ENCODE measurements around the gene OSTM1.
A peak's percentile ranks its signal among the peaks of the same experiment; 100 is the strongest.

The OSTM1 gene

DNA sequence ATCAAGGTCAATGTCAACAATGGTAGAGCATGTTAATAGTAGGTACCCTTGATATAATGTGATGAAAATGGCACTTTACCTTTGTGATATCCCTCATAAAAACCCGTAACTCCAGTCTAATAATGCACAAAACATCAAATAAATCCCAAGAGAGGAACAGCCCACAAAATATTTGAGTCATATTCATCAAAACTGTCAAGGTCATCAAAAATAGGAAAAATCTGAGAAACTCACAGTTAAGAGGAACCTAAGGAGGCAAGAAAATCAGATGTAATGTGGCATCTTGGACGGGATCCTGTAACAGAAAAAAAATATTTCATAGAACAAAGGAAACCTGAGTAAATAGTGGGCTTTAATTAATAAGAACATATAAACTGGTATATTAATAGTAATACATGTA is 25.5 kb upstream of the OSTM1 start:
- no peak for DNase-seq

DNA sequence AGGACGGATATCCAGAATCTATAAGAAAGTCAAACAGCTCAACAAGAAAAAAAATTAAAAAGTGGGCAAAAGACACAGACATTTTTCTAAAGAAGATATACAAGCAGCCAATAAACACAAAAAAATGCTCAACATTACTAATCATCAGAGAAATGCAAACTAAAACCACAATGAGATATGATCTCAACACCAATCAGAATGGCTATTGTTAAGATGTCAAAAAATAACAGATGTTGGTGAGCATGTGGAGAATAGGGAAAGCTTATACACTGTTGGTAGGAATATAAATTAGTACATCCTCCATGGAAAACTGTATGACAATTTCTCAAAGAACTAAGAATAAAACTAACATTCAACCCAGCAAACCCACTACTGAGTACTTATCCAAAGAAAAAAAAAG is 23.3 kb upstream of the OSTM1 start:
- no peak for DNase-seq

DNA sequence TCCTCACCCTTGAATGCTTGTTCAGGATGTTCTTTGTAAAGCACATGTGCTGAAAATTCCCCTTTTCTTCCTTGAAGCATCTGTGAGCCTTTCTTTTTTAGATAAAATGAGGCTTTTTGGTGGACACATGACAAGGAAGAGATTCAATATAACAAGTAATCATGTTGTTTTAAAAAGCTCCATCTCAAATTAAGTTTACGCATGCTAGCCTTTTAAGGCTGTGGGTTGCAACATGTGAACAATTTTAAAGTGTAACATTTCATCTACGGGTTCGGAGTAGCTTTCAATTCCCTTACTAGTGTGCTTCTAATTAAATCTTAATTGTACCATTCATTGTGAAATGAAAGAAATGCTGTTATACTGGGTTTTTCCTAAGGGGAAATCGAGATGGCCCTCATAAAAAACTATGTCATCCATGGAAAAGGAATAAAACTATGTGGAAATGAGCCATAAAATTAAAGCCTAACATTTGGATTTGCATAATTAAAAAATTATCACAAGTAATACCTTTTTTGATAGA is 19.3 kb upstream of the OSTM1 start:
- no peak for DNase-seq

GRCh38 chr6:108091288-108091687 is 16.7 kb upstream of the OSTM1 start:
- DNase-seq = no peak

DNA sequence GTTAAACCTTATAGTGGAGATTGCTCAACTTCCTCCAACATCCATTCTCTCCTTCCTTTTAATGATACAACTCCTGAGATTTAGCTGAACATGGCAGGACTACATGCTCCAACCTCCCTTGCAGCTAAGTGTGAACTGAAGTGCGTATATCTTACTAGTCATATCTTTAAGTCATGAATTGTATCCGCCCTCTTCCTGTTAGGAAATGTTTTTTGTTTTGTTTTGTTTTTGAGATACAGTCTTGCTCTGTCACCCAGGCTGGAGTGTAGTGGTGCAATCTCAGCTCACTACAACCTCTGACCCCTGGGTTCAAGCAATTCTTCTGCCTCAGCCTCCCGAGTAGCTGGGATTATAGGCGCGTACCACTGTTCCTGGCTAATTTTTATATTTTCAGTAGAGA is 8.8 kb upstream of the OSTM1 start:
- DNase-seq = no peak

DNA sequence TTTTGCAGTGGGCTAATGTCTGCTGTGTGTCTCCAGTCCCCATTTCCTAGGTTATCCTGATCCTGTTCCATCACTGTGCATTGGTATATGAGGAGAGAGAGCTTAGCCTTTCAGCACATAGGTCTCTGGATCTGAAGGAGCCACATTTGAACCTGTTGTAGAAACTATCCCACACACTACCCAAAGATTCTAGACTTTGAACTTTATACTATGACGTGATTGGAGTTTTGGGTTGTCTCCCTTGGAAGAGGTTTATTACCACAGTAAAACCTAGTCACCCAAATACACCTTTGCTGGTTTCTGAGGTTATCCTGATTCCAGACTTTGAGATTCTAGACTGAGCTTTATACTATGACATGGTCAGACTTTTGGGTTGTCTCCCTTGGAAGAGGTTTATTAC is 8.0 kb upstream of the OSTM1 start:
- no peak for DNase-seq

- no peak for DNase-seq
These were observed 5.7 kb upstream of the OSTM1 start for GRCh38 chr6:108080010-108080780.

DNA sequence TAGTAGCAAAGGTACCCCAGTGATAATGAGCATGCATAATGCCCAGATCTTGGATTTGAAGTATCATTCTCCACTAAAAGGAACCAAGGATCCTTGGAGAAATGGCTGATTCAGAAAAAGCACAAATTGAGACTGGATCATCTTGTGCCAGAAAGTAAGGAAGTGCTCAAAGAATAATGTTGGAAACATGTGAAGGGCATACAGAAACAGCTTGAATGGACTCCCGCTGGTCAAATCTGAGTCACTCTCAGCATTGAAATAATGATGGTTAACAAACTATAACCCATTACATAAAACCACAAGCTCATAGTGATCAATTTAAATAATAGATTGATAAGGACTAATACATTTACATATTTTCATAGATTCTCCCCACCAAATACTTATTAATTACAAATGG is 3.6 kb upstream of the OSTM1 start:
- no peak for DNase-seq

- peak in 1 of 2 experiments; percentile 11 for DNase-seq
These were observed 533 bp downstream of the OSTM1 start for GRCh38 chr6:108074057-108074358.

GRCh38 chr6:108071736-108072276 is 2.7 kb downstream of the OSTM1 start:
- no peak for DNase-seq

- DNase-seq = no peak
These were observed 5.9 kb downstream of the OSTM1 start for GRCh38 chr6:108068618-108069017.

DNA sequence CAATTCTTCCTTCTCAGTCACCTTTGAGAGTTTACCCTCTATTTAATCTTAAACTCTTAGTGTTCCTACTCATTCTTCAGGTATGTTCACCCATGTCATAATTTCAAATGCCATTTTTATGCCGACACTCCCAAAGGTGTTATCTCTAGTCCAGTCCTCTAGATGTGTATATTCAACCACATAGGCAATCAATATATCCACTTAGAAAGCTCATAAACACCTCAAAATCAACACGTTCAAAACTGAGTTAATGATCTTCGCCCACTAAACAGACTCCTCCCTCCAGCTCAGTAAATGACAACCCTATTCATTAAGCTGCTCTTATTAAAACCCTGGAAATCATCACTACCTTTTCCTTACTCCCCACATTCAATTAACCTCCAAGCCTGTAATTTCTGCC is 6.4 kb downstream of the OSTM1 start:
- no peak for DNase-seq

DNA sequence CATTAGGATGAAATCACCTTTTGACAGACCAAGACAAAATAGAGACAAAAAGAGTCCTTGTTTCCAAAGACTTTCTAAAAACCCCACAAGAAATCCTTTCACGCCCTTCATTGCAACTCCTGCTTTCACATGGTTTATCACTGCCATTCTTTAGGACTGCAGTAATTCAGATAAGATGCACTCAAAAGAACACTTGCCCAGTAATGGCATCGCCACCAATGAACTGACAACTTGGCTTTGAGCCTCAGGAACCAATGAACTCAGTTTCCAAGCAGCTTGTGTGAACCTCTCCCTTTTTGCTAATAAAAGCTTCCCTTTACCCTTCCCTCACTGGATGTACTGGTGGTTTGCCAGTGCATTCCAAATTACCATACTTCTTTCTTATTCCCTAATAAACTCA is 21.8 kb downstream of the OSTM1 start:
- no peak for DNase-seq

DNA sequence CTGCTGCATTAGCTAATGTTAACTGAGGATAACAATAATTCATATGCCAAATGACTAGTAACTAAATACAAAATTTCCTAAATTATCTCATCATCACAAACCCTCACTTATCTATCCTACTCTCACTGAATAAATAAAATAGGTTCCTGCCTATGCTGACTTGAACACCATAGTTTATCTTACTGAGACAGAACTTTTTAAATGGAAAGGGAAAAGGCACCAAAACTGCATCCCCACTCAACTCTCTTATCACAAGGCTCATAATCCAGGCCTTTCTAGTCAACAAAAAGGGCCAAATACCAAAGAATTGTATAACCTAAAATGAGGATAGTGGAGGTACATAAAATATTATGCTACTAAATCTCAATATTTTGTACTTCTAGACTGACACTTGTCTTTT is 23.1 kb downstream of the OSTM1 start:
- DNase-seq = no peak

GRCh38 chr6:108039681-108040080 is 34.9 kb downstream of the OSTM1 start:
- DNase-seq = no peak

DNA sequence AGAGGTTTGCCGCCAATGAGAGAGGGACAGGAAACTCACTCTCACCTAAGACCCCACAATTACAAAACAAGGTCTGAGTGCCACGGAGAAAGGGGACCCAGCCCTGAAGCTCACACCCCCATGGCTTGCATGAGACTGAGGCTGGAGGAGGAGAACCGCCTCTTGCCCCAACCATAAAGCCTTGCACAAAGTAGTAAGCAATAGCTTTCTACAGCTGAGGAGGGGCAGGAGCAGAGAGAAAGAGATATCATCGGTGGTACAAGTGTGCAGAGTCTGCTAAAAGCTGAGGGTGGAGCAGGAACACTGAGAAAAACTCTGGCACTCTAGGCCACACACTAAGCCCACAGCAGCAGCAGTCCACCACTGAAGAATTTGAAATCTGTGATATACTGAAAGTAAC is 37.7 kb downstream of the OSTM1 start:
- DNase-seq = no peak

- DNase-seq = no peak
These were observed 42.6 kb downstream of the OSTM1 start for GRCh38 chr6:108031968-108032367.

DNA sequence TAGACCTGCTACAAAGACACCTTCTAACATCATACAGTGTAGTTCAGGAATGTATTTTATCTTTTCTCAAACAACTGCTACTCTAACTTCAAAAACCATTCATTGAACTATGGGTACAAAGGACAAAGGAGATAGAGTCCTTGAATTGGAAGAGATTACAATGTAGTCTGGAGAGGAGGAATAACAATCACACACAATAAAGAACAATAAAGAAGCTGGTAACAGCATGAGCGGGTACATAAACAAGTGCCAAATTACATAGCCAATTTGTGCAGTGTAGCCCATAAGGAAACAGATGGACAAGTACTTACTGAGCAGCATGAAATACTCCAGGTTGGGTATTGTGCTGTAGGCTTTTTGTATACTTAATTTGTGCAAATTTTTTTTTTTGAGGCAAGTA is 44.3 kb downstream of the OSTM1 start:
- DNase-seq = no peak

- DNase-seq = no peak
These were observed 45.2 kb downstream of the OSTM1 start for GRCh38 chr6:108029226-108029921.

DNA sequence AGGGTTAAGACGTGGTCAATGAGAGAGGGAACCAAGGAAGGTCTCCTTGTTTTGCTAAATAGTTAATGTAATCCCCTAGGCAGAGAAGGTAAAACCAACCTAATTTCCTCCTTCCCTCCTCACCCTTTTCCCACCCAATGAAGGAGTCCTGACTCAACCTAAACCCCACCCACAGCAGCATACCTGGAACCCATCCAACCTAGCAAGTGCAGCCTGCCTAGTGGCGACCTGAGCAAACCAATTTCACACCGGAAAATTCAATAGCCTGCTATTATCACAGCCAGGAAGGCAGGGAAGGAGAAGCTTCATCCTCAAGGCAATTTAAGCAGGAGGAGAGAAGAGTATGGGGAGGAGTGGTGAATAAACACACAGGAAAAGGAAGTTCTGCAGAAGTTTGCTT is 46.9 kb downstream of the OSTM1 start:
- DNase-seq = no peak

DNA sequence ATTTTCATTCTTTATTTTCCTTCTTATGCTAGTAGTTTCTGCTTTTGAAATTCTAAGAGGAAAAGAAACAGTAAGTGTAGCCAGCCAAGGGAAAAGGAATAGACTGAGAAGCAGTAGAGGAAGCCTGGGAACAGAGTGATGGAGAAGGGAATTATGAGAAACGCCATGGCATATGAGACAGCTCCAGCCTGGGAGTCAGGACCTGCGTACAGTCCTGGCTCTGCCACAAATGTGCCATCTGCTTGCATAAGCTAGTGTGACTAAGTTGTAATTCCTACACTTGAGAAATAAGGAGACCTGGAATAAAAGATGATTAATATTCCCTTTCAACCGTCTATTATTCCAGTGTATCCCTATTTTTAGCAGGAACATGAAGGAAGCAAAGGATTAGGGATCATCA is 47.5 kb downstream of the OSTM1 start:
- no peak for DNase-seq

GRCh38 chr6:108024427-108025073 is 50.0 kb downstream of the OSTM1 start:
- no peak for DNase-seq

DNA sequence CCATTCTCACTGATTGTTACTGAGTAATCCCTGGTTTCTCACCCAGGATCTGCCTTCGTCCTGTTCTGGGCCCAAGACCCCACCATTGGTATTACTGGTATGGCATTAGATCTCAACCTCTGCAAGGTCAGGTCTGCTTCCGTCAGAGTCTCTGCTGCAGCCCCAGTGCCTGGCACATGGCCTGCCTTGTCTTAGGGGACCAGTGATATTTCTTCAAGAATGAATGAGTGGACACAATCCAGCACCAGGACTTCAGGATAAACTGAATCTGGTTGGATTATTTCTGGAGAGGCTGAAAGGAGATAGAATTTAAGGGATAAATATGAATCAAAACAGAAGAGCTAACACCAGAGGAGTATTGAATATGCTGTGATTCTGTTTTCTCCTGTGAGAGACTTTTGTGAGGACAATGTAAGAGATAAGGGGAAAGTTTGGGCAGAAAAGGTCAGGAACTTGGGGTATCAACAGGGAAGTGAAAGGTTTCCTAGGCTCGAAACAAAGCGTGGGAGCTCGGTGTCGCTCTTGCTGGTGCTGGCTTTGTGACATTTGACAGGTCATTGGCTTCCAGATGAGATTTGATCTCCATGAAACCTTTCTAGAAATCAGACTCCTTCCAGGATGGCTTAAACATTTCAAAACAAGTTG is 53.9 kb downstream of the OSTM1 start:
- DNase-seq = no peak
